Adrenal gland (tissue), 12 donors: ENCODE measurements around the gene STARD10. TPM values are rescaled to one million over a fixed set of nuclear protein-coding genes. Genes with fewer than 3 reads are reported as not detected.

ENCODE experiments used
- DNase-seq, 7 donors: peaks; one replicate each; pipeline ENCODE4 v3.0.0-alpha.2; 2019 to 2020
- H3K27ac ChIP-seq, 5 donors: fragments of 200-600 bp; sonication (generic) in 4 of 5; 1 replicate in 3 of 5; 2 replicates in 2 of 5; pipeline versions ENCODE4 v1.5.1 to v1.8.0; 2016 to 2020; ENCODE audit warnings: mild to moderate bottlenecking in 1 of 5
- H3K27me3 ChIP-seq: fragments of 200-600 bp; 2 replicates; pipeline ENCODE4 v1.8.0; 2021
- H3K36me3 ChIP-seq, 2 donors: fragments of 200-600 bp; replicated peaks in 1 of 2; 1 replicate in 1 of 2; 2 replicates in 1 of 2; pipeline versions ENCODE4 v1.5.1 to v1.8.0; 2018 to 2022
- H3K4me1 ChIP-seq, 2 donors: fragments of 200-600 bp; replicated peaks in 1 of 2; 1 replicate in 1 of 2; 2 replicates in 1 of 2; pipeline versions ENCODE4 v1.5.1 to v1.8.0; 2018 to 2021
- H3K4me3 ChIP-seq, 4 donors: fragments of 200-600 bp; sonication (generic) in 3 of 4; one replicate each; pipeline ENCODE4 v1.5.1; 2016 to 2018
- H3K9me3 ChIP-seq, 3 donors: fragments of 200-600 bp; sonication (generic) in 1 of 3; replicated peaks in 1 of 3; 1 replicate in 2 of 3; 2 replicates in 1 of 3; pipeline versions ENCODE4 v1.5.1 to v1.8.0; 2016 to 2021
- POLR2A ChIP-seq, 2 donors: fragments of 450-650 bp; IDR thresholded peaks; one replicate each; pipeline ENCODE4 v1.6.1; 2017; ENCODE audit warnings: antibody characterized with exemption in 2 of 2, mild to moderate bottlenecking in 2 of 2, moderate library complexity in 1 of 2
- WGBS, 4 donors: extraction: QIAGEN DNeasy Blood & Tissue Kit in 2 of 4; methylation state at CpG; one replicate each; pipeline versions ENCODE4 v1.1.5 to v1.1.7; 2013 to 2017; 5-methylcytosine and 5-hydroxymethylcytosine counted together
- intact Hi-C, 2 donors: fragments of 100-400 bp; cut with DNase I; formaldehyde crosslinking; loops; one replicate each; pipeline versions ENCODE4 v1.14.1 to v1.15.0; 2022 to 2023
- polyA plus RNA-seq, 3 donors: library from polyadenylated mRNA; stranded (reverse); fragments of 200-250 nt in 2 of 3; fragments of 350-450 nt in 1 of 3; fragmentation: Illumina TruSeq in 1 of 3; extraction: RNeasy Lipid Tissue Mini Kit (QIAGEN cat#74804) in 1 of 3; gene quantifications; one replicate each; pipeline ENCODE4 v1.2.3, GENCODE V29; 2013 to 2014
- total RNA-seq, 9 donors: library from RNA; depleted of rRNA in 4 of 9; stranded (reverse); fragments of >200 nt in 4 of 9; fragments of 120-200 nt in 1 of 9; fragmentation: NEBNext Ultra II Directional in 1 of 9; extraction: Animal tissue kit (Norgen Biotek cat#: 25700) in 1 of 9; gene quantifications; one replicate each; pipeline versions ENCODE4 v1.1.0 to v1.2.4, GENCODE V29; 2013 to 2023
- TF ChIP-seq, protein P1 (sequence below), 6 experiments: fragments of 450-650 bp in 4 of 6; fragments of 200-600 bp in 2 of 6; sonication (generic) in 1 of 6; IDR thresholded peaks; 1 replicate in 5 of 6; 2 replicates in 1 of 6; pipeline versions ENCODE4 v1.5.1 to v1.8.0; 2016 to 2021; ENCODE audit warnings: antibody characterized with exemption in 6 of 6, mild to moderate bottlenecking in 2 of 6, moderate library complexity in 1 of 6
- donor health status: healthy with polysubstance abuse.
- donor health status: Bipolar disorder and iron deficiency.
- donor health status: DM: yes; HTN: yes; CAD: no.
- donor health status: DM: no; HTN: no; CAD: no.
- donor health status: DM: no; HTN: no; CAD: no.
- donor health status: DM: yes; HTN: yes; CAD: no.

STARD10 gene
- total and polyA plus RNA-seq, 12 donors = 190 to 668 (median 350) TPM

DNA sequence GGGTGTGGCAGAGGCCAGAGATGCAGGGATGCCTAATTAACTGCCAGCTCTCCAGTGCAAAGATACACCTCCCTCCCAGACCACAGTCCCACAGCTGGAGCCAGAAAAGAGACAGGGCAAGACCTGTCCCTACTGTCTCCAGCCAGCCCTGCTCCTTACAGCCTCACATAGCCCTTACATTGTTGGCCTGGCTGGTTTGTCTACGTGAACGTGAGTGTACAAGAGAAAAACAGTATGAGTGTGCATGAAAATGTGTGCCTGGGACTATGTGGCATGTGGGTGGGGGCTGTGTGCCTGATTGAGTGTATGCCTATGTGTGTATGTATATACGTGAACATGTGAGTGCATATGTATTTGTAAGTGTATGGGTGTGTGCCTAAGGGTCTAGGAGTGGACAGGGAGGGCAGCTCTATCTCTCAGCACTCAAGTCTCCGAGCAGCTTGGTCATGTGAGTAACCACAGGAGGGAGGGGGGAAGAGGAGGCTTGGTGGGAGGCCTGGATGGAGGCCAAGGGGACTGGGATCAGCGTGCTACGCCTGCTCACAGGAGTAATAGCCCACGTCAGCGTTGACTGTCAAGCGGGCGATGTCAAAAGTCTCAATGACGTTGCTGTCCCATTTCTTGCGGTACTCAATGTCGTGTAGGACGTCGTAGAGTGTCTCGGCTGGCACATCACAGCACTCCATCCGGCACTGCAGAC is 35.0 kb downstream of the STARD10 start:
- Histone ChIP-seq H3K27me3 (no peaks in the 10 kb centered on the region), H3K27ac (peak overlapping the region in 4 of 5 donors; percentile 33 to 66 (median 52)), H3K9me3 (no peaks in the 10 kb centered on the region), H3K4me1 (peaks cover 13 to 35% of the 10 kb centered on the region in 2 donors), H3K36me3 (peaks cover 0 to 26% of the 10 kb centered on the region in 2 donors), H3K4me3 (no peak overlapping the region)
- TF ChIP-seq, protein P1, sequence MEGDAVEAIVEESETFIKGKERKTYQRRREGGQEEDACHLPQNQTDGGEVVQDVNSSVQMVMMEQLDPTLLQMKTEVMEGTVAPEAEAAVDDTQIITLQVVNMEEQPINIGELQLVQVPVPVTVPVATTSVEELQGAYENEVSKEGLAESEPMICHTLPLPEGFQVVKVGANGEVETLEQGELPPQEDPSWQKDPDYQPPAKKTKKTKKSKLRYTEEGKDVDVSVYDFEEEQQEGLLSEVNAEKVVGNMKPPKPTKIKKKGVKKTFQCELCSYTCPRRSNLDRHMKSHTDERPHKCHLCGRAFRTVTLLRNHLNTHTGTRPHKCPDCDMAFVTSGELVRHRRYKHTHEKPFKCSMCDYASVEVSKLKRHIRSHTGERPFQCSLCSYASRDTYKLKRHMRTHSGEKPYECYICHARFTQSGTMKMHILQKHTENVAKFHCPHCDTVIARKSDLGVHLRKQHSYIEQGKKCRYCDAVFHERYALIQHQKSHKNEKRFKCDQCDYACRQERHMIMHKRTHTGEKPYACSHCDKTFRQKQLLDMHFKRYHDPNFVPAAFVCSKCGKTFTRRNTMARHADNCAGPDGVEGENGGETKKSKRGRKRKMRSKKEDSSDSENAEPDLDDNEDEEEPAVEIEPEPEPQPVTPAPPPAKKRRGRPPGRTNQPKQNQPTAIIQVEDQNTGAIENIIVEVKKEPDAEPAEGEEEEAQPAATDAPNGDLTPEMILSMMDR (IDR thresholded peaks at IDR 0.05) = no peak
- no peak for TF ChIP-seq POLR2A (IDR thresholded peaks at IDR 0.05)
- peak in 6 of 7 donors; percentile 66 to 86 (median 84) for DNase-seq
- WGBS, 4 donors = 30 to 60% (median 48%) methylated on average over 11 to 17 of the region's 17 CpGs
- intact Hi-C loops = no loop called here

DNA sequence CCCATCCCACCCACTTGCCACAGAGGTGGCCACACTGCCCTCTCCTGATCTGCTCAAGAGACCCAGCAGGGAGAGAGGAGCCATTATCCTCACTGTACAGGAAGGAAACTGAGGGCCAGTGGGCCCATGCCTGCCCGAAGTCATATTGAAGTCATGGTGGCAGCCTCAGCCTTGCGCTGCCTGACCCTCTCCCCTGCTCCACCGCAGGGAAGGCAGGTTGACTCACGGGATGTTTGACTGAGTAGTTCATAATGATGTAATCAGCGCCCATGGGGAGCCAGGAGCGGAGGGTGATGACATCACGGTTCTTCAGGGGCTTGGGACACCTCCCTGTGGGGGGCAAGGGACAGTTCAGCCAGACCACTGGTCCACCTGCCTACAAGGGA is 35.5 kb downstream of the STARD10 start:
- no peak for TF ChIP-seq POLR2A (IDR thresholded peaks at IDR 0.05)
- TF ChIP-seq, protein P1 (IDR thresholded peaks at IDR 0.05) = no peak
- H3K27ac ChIP-seq = peak overlapping the region in 3 of 5 donors; percentile 33 to 66 (median 65)

DNA sequence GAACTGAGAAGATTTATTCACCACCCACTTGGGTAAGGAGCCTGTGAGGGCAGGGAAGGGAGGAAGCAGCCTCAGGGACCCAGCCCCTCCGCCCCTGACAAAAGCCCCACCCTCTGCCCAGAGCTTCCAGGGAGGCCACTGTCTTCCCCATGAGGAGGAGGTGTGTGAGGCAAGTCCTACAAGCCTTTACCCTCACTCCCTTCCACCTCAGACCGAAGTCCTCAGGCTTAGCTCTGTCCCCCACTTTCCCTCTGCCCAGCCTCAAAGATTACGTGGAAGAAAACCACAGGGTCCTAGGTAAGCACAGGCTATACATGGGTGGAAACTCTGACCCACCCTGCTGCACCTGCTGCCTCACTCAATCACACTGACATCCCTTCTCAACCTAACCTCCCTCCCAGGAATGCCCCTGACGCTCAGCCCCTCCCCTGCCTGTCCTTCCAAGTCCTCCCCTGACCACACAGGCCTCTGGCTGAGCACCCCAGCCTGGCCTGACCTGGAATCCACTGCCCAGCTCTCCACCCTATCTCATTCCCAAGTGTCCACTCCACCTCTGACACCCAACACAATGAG is 38.0 kb downstream of the STARD10 start:
- TF ChIP-seq, protein P1 (IDR thresholded peaks at IDR 0.05) = no peak
- TF ChIP-seq POLR2A (IDR thresholded peaks at IDR 0.05) = no peak
- Histone ChIP-seq H3K4me3 (no peak overlapping the region), H3K36me3 (peaks cover 0 to 26% of the 10 kb centered on the region in 2 donors), H3K27ac (peak overlapping the region in 2 of 5 donors; percentile 35 to 47), H3K4me1 (peaks cover 28 to 49% of the 10 kb centered on the region in 2 donors), H3K9me3 (no peaks in the 10 kb centered on the region), H3K27me3 (no peaks in the 10 kb centered on the region)
- intact Hi-C loops = no loop called here
- WGBS, 4 donors = 79 to 95% (median 86%) methylated on average over 3 to 4 of the region's 4 CpGs
- DNase-seq = no peak

More for the DNA sequence above, 35.5 kb downstream of the STARD10 start:
- no peaks in the 10 kb centered on the region for H3K27me3 ChIP-seq
- H3K36me3 ChIP-seq = peaks cover 0 to 26% of the 10 kb centered on the region in 2 donors
- no peaks in the 10 kb centered on the region for H3K9me3 ChIP-seq
- peak in 1 of 7 donors; percentile 23 for DNase-seq
- H3K4me1 ChIP-seq = peaks cover 18 to 38% of the 10 kb centered on the region in 2 donors
- 80 to 87% (median 86%) methylated on average over 4 to 7 of the region's 7 CpGs; no CpG with 5 or more reads in 1 of the 4 donors for WGBS, 4 donors
- intact Hi-C loops = no loop called here
- no peak overlapping the region for H3K4me3 ChIP-seq

DNA sequence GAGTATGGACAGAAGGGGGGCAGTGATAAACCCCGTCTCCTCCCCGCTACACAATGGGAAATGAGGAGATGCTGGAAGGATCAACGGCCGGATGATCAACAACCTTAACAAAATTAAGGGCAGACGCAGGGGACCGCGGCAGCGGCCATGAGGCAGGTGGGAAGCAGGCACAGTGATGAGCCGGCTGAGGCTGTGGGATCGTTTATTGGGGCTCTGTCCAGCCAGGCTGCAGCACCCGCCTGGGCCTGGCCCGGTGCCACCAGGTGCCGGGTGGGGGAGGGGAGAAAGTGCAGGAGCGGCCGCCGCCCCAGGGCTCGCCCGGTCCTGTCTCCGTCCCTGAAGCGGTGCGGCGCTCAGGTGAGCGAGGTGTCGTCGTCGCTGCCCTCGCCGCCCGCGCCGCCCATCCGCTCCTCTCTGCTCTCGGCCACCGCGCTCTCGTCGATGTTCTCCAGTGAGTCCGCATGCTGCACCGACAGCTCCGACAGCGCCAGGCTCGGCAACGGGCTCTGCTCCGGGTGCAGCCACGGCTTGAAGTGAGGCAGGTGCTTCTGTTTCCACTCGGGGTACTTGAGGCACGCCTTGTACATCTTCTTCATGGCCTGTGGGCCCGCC is 39.2 kb downstream of the STARD10 start:
- Histone ChIP-seq H3K4me1 (peaks cover 33 to 52% of the 10 kb centered on the region in 2 donors), H3K4me3 (no peak overlapping the region), H3K27me3 (no peaks in the 10 kb centered on the region), H3K27ac (peak overlapping the region in 3 of 5 donors; percentile 75 to 81 (median 80)), H3K36me3 (peaks cover 0 to 26% of the 10 kb centered on the region in 2 donors), H3K9me3 (no peaks in the 10 kb centered on the region)
- TF ChIP-seq POLR2A (IDR thresholded peaks at IDR 0.05) = no peak
- TF ChIP-seq, protein P1 (IDR thresholded peaks at IDR 0.05) = no peak
- DNase-seq = peak in 1 of 7 donors; percentile 49
- WGBS, 4 donors = 82 to 87% (median 85%) methylated on average over 42 to 48 of the region's 48 CpGs
- intact Hi-C loops = no loop called here
